HG03095 (cell line): Measurements from ENCODE around the gene MFNG.
"Not testable (repeated sequence)": the region's sequence is repeated elsewhere in the genome, so short reads cannot be mapped to it uniquely, and the experiment has no call there.

Experiments used
- ATAC-seq: cut with Tn5 transposase; IDR thresholded peaks from one replicate; pipeline ENCODE4 v1.9.1; 2021; ENCODE audit warnings: moderate library complexity; ENCODE audit not compliant: unreplicated experiment

The MFNG gene, protein sequence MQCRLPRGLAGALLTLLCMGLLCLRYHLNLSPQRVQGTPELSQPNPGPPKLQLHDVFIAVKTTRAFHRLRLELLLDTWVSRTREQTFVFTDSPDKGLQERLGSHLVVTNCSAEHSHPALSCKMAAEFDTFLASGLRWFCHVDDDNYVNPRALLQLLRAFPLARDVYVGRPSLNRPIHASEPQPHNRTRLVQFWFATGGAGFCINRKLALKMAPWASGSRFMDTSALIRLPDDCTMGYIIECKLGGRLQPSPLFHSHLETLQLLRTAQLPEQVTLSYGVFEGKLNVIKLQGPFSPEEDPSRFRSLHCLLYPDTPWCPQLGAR

DNA sequence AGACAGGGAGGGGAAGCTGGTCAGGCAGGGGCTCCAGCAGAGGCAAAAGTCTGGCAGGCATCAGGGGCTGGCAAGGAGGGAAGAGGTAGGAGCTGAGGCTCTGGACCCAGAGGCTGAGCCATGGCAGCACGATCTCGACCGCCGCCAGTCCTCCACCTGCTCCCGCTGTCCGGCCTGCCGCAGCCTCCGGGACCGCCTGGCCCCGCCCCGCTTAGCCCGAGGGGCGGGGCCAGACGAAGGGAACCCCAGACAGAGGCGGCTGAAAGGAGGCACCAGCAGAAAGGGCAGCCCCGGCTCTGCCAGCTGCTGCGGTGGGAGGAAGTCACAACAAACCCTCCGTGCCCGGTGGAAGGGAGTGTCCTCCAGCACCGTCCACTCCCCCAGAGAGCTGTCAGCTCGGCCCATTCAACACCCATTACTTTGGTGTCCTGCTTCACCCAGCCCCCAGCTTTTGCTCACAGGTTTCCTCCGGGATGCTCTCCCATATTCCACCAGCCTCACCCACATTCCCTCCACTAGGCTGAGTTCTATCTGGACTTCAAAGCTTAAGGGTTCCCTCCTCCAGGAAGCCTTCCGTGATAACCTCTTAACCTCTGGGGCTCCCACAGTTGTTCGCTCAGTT is at the start of gene MFNG:
Gene MFNG (minus strand): TSS at position 161 of the 622 bp plus-strand sequence. CDS start 207 bp downstream, outside the sequence.
- peak; percentile 52 for ATAC-seq

DNA sequence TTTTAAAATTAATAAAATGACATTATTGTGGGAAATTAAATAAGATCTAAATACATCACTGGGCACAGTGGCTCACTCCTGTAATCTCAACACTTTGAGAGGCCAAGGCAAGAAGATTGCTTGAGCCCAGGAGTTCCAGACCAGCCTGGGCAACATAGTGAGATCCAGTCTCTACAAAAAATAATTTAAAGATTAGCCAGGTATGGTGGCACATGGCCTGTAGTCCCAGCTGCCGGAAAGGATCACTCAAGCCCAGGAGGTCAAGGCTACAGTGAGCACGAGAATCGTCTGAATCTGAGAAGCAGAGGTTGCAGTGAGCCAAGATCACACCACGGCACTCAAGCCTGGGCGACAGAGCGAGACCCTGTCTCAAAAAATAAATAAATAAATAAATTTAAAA is 49.0 kb upstream of the MFNG start:
- no peak for ATAC-seq

DNA sequence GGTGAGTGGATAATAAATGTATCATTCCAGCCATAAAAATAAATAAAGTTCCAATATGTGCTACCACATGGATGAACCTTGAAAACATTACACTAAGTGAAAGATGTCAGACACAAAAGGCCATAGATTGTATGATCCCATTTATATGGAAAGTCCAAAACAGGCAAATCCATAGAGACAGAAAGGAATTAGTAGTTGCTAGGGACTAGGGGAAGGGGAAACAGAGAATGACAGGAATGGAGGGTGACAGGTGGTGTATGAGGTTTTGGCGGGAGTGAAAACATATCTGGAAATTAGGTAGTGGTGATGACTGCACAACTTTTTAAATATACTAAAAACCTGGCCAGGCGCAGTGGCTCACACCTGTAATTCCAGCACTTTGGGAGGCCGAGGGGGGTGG is 48.3 kb upstream of the MFNG start:
- no peak for ATAC-seq

DNA sequence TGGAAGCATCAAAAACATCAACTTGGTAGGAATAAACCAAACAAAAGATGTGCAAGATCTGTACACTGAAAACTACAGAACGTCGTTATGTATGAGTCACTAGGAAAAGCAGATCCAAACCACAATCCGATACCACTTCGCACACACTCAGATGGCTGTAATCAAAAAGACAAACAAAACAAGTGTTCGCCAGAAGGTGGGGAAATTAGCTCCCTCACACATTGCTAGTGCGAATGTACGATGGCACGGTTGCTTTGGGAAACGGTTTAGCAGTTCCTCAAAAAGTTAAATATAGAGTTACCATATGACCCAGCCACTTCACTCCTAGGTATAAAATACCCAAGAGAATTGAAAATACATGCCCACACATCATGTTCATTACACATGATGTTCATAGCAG is 47.8 kb upstream of the MFNG start:
- no peak for ATAC-seq

DNA sequence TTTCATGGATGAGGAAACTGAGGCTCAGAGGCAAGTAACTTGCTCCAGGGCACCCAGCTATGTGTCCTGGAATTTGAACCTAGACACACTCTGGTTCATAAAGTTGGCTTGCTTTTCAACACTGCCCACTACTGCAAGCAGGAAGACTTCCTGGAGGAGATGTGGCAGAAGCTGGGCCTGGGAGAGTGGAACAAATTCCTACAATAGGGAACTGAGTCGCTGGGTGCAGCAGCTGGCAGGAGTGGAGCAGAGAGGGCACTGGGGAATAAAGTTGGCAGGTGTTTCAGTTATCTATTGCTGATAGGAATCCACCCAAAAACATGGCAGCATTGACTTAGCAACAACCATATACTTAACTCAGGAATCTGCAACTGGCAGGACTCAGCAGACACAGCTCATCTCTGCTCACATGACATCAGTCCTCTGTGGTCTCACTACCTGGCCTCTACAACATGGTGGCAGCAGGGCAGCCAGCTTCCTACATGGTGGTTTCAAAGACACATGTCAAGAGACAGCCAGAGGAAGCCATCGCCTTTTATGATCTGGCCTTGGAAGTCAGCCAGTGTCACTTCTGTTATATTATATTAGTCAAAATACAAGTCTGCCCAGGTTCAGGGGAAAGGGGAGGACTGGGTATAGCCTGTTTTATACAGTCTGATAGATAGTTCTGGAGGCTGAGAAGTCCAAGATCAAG is 43.6 kb upstream of the MFNG start:
- ATAC-seq: no peak

DNA sequence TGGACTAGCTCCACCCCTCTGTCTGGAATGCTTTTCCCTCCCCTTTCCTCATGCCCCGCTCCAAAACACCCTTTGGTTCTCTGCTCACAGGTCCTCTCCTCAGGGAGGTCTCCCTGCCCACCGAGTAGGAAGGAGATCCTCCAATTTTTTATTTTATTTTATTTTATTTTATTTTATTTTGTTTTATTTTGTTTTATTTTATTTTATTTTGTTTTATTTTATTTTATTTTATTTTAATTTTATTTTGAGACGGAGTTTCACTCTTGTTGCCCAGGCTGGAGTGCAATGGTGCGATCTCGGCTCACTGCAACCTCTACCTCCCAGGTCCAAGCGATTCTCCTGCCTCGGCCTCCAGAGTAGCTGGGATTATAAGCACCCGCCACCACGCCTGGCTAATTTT is 41.8 kb upstream of the MFNG start:
- ATAC-seq: not testable (repeated sequence)

DNA sequence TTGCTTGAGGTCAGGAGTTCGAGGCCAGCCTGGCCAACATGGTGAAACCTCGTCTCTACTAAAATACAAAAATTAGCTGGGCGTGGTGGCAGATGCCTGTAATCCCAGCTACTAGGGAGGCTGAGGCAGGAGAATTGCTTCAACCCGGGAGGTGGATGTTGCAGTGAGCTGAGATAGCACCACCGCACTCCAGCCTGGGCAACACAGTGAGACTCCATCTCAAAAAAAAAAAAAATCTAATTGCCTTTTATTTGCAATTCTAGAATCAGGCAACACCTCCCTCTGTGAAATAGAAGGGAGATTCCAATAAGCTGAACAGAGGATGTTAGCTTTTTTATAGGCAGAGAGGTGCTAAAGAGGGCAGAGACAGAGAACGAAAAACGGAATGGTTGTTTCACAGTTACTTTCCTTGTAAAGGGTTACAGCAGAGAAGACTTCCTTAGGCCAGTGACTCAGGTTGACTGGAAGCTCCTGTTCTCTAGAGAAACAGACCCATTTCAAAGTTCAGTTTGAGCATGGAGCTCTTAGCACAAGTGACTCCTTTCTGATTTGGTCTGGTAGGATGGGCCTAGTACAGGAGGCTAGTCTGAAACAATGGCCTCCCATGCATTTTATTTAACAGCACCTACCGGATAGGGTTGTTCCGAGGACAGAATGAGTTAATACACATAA is 41.0 kb upstream of the MFNG start:
- ATAC-seq: not testable (repeated sequence)

DNA sequence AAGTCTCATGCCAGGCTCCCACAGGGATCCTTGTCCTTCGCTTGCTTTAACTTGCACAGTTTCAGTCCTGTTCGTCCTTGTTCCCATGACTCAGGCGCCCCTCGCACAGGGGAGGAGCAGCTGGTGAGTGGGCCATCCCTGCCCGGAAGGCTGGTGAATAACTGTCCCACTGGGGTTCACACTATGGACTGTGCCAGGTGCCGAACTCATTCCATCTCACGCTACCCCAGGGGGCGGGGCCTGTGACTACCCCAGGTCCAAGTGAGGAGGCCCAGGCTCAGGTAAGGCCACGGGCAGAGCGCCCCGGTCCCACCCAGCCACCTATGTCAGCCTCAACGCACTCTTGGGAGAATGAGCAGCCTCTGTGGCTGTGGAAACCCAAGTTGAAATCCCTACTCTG is 40.2 kb upstream of the MFNG start:
- ATAC-seq: no peak

DNA sequence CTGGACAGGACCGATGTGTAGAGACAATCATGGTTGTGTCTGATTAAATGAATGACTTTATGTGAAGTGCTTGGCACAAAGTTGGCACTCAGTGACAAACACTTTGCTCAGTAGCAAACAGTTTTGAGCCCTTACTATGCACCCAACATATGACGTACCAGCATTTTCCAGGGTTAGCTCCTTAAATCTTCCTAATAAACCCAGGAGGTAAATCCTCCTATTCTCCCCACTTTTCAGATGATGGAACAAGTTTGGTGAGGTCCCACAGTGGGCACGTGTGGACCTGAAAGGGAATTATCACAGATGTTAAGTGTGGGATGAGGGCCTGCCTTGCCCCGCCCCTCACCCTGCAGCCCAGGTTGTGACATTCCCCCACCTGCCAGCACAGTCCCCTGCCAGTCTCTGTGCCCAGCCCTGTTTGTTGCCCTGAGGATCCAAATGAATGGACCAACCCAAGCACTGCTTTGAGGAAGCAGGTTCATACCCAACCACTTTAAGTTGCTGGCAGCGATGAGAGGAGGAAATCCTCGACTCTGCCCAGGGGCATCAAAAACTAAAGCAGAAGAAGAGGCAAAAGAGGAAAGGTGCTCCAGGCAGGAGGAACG is 39.7 kb upstream of the MFNG start:
- ATAC-seq: no peak

DNA sequence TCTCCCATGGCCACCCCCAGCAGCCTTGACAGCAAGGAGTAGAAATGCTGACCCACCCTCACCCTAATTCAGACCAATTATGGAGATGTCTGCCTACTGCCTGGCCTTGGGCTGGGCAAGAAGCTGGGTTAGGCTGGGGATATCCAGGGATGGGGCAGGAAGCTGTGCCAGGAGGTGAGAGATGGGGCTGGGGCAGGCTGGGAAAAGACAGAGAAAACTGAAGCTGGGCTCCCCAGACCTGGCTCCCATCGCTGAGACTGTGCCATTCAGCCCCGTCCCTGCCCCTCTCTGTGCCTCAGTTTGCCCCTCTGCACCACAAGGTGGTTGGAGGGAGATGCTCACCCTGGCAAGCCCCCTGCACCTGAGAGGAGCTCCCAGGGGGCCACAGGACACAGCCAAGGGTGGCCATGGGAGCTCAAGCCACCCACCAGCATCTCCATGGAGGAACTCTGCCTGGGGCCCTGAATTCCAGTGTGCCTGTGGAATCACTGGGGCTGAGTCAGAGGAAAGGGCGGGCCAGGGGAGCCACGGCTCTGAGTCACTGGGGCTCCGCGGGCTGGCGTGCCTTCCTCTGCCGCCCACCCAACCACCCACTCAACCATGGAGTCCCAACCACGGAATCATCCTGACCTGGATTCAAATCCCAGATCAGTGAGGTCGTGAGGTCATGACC is 39.0 kb upstream of the MFNG start:
- ATAC-seq: no peak

DNA sequence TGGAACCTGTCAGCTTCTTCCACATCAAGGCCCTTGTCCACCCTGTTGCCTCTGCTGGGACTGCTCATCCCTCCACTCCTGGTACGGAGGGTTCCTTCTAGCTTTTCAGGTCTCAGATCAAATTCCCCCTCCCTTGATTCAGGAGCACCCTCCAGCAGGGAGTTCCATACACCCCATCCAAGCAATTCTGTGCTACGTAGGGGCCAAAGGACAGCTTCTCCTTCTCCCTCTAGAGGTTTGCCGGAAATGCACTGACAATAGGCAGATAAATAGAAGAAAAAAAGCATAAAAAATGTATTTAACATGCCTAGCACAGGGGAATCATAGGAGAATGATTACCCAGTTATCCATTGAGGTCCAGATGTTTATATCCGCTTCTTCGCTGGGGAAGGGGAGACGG is 36.3 kb upstream of the MFNG start:
- ATAC-seq: no peak

DNA sequence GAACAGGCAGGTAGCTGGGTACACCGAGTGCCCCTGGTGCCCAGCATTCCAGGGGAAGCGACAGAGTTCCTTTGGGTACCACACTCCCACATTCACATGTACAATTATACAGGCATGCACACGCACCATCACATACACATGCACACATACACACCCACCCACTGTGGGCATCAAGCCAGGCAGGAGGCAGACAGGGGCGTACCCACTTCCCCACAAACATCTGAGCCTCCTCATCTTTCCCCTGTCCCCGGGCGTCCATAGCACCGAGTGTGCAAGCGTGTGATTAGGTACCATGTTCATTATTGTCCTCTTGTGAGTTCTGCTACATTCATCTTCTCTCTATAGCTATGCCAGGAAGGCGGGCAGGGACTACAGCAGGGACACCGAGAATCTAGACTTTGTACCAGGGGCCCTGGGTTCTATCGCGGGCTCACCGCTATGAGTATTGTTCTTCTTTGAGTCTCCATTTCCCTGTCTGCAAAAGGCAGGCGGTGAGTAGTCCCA is 35.1 kb upstream of the MFNG start:
- no peak for ATAC-seq

DNA sequence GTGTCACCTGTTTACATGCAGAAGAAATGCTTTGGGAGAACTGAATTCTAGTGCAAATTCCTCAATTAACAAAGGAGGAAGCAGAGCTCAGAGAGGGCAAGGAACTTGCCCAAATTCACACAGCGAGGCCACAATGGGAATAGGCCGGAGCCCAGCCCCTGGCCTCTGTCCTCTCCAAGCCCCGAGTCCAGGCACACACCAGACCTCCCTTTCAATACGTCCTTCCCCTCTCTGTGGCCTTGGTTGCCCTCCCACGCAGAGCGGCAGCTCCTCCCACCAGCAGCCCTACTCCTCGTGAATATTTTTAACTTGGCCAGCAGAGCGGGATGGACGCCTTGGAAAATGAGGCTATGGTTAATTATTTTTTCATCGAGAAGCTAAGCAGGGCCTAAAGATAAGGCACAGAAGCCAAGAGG is 34.6 kb upstream of the MFNG start:
- no peak for ATAC-seq

DNA sequence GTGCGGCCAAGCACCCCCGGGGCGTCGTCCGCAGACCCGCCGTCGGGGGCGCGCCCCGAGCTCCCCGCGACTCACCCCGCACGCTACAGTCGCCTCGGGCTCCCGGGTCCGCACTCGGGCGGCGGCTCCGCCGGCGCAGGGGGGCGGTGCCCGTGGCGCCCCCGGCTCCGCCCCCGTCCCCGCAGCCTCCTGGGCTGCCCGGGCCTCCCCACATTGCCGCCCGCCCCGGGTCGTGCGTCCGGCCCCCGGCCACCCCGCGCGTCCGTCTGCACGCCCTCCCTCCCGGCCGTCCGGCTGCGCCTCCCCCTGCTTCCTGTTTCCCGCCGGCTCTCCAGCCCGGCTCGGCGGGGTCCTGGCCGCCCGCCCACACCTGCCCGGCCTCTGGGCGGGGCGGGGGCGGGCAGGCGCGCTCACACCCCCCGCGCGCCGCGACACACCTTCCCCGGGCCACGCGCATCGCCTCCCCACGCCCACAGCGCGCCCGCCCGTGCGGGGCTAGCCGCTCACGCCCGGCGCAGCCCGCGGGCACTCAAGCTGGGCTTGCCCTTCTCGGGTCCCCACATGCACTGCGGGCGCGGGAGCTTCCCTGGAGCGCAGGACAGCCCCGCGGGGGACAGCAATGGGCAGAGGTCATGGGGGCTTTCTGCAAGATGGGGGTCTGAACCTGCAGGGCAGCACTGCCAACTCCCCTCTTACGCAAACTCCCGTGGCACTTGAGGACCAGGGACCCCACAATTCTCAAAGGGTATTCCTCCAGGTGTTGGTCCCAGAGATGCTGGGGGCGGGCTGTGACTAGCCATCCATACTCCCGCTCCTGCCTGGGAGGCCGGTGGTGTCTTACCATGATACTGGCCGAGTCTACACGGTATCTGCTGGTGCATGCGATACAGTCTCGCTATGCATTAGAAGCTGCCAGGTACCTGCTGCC is 33.3 kb upstream of the MFNG start, which contains the start of gene CARD10:
Gene CARD10 (minus strand): TSS at position 148 of the 928 bp plus-strand sequence. CDS start 215 bp downstream, outside the sequence.
- no peak for ATAC-seq

DNA sequence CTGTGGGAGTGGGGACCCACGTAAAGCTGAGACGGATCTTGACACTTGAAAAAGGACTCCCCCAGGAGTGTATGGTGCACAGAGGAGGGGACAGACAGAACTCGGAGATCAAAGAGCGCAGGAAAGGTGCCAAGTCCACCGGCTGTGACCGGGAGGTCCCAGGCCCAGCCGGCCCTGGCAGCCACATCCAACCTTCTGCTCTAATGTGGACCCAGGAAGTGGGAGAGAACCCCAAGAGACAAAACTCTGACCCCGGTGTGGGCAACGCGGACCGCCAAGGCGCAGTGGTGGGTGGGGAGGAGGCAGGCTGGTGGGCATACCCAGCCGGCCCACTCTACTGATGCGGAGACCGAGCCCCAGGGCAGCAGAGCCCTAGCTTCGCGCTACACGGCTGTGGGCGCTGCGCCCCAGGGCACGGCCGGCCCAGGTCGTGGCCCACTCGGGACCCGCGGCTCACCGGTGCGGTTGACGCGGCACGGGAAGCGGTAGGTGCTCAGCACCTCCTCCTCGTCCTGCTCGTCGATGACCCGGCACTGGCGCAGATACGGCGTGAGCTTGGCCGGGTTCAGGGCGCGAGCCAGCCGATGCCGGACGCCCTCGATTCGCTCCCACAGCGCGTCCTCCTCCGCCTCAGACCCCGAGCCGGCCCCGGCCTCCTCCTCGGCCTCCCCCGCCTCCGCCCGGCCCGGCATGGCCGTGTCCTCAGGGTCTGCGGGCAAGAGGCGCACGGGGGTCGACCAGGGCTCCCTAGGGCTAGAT is 32.5 kb upstream of the MFNG start:
- ATAC-seq: no peak

DNA sequence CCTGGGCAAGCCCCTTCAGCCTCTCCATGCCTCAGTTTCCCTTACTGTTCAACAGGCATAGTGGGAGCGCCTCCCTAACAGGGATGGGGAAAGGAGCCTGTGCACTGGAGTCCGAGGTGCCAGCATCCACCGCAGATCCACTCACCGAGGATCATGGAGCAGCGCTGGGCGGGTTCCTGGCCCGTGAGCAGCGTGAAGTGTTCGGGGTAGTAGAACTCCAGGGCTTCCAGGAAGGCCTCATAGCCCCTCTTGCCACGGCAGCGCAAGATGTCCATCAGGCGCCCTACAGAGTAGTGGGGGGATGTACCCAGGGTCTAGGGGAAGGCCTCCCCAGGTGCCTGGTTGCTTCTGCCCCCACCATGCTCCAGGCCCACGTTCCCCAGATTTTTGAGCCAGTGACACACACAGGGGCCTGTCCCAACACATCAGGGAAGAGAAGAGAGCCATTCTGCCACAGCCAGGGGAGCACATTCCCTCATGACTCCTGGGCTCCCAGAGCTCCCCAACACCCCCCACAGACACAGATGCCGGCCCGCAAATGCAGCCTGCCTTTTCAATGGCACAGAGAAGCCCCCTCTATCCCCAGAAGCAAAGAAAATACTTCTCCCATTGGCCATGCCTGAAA is 31.8 kb upstream of the MFNG start:
- ATAC-seq: no peak

DNA sequence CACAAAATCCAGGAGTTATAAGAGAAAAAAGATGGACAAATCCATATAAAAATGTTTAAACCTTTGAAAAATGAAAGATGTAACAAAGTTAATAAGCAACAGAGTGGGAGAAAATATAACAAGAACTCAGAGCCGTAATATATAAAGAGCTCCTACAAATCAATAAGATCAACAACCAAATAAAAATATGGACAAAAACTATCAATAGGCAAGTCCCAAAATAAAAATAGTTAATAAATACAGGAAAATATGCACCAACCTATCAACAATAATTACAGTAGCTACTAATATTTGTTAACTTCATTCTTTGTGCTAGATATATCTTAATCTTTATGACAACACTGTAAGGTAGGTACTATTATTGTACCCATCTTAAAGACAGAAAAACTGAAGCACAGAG is 30.3 kb upstream of the MFNG start:
- ATAC-seq: no peak

DNA sequence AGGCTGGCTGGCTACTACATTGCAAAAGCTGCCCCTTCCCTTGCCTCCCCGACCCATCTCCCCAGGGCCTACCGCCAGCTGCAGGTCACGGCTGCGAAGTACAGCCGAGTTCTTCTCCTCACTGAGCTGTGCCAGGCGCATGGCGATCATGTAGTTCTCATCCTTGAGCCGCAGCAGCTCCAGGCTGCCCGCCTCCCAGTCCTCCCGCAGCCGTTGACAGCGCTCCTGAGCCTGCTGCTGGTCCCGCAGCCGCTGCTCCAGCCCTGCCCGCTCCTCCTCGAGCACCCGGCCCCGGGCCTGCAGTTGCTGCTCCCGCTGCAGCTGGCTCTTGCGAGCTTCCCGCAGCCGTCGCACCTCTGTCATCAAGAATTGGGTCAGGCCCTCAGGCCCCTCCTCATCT is 29.7 kb upstream of the MFNG start:
- no peak for ATAC-seq
